ENCODE measurements around the gene HDAC7. TPM values are rescaled to one million over a fixed set of nuclear protein-coding genes. Genes with fewer than 3 reads are reported as not detected.

The HDAC7 gene
- total RNA-seq, 1 donor from 2014 or later, result 92.2 TPM

GRCh38 chr12:47747126-47747525 is 72.6 kb downstream of the HDAC7 start:
- Histone ChIP-seq H3K4me3 (ENCODE audit: insufficient read depth, low read depth, low read length) (no peak overlapping the region), H3K9me3 (ENCODE audit: insufficient read depth, low read depth, low read length) (no peaks in the 10 kb centered on the region), H3K27me3 (ENCODE audit: insufficient read depth, low read length) (peaks cover 16% of the 10 kb centered on the region), H3K4me2 (ENCODE audit: low read length) (no peak overlapping the region), H4K20me1 (ENCODE audit: insufficient read depth, low read length) (no peaks in the 10 kb centered on the region), H2AFZ (ENCODE audit: low read depth, low read length) (no peak overlapping the region), H3K27ac (ENCODE audit: low read depth, low read length) (no peak overlapping the region), H3K36me3 (ENCODE audit: insufficient read depth, low read length) (no peaks in the 10 kb centered on the region), H3K9ac (ENCODE audit: low read length) (no peak overlapping the region), H3K79me2 (ENCODE audit: insufficient read depth, low read length) (no peaks in the 10 kb centered on the region), H3K4me1 (ENCODE audit: insufficient read depth, low read length) (no peaks in the 10 kb centered on the region)
- Mint-ChIP-seq H3K4me3 (ENCODE audit: unreplicated experiment) (no peak overlapping the region), H3K27me3 (ENCODE audit: low read depth, unreplicated experiment) (peaks cover 74% of the 10 kb centered on the region), H3K36me3 (ENCODE audit: low read depth, unreplicated experiment) (peaks cover 23% of the 10 kb centered on the region), H3K4me1 (ENCODE audit: low read depth, unreplicated experiment) (no peaks in the 10 kb centered on the region), H3K27ac (ENCODE audit: unreplicated experiment) (no peak overlapping the region), H3K9me3 (ENCODE audit: unreplicated experiment) (peaks cover 3% of the 10 kb centered on the region)
- TF ChIP-seq, protein P1, sequence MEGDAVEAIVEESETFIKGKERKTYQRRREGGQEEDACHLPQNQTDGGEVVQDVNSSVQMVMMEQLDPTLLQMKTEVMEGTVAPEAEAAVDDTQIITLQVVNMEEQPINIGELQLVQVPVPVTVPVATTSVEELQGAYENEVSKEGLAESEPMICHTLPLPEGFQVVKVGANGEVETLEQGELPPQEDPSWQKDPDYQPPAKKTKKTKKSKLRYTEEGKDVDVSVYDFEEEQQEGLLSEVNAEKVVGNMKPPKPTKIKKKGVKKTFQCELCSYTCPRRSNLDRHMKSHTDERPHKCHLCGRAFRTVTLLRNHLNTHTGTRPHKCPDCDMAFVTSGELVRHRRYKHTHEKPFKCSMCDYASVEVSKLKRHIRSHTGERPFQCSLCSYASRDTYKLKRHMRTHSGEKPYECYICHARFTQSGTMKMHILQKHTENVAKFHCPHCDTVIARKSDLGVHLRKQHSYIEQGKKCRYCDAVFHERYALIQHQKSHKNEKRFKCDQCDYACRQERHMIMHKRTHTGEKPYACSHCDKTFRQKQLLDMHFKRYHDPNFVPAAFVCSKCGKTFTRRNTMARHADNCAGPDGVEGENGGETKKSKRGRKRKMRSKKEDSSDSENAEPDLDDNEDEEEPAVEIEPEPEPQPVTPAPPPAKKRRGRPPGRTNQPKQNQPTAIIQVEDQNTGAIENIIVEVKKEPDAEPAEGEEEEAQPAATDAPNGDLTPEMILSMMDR (IDR thresholded peaks at IDR 0.05; ENCODE audit: insufficient read depth, low read depth, low read length), result no peak
- no peak for TF ChIP-seq EZH2 (IDR thresholded peaks at IDR 0.05; ENCODE audit: insufficient read depth, low read length)
- DNase-seq (ENCODE audit: low read depth) (no peak), FAIRE-seq (no peak)

DNA sequence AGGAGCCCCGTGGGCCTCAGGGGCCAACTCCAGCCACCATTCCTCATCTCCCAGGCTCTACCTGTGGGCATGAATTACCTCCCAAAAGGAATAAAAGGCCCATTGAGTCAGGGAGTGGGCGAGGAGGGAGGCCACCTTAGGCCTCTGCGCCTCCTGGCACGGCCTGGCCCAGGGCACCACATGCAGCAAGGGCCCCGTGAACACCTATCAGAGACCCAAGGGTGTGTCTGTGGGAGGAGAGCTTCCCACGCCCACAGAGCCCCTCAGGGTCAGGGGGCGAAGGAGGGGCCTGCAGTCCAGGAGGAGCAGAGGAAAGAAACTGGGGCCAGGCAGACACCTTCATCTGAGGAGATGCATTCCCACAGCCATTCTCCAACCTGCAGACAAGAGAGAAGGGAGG is 73.2 kb downstream of the HDAC7 start:
- no peaks in the 10 kb centered on the region for H3K79me2 ChIP-seq (ENCODE audit: insufficient read depth, low read length)
- Mint-ChIP-seq H3K4me1 (ENCODE audit: low read depth, unreplicated experiment) (peaks cover 2% of the 10 kb centered on the region), H3K27ac (ENCODE audit: unreplicated experiment) (no peak overlapping the region), H3K27me3 (ENCODE audit: low read depth, unreplicated experiment) (peaks cover 71% of the 10 kb centered on the region), H3K9me3 (ENCODE audit: unreplicated experiment) (peaks cover 3% of the 10 kb centered on the region), H3K36me3 (ENCODE audit: low read depth, unreplicated experiment) (peaks cover 23% of the 10 kb centered on the region), H3K4me3 (ENCODE audit: unreplicated experiment) (no peak overlapping the region)
- H3K4me1 ChIP-seq (ENCODE audit: insufficient read depth, low read length), result no peaks in the 10 kb centered on the region
- no peak overlapping the region for H3K9ac ChIP-seq (ENCODE audit: low read length)
- H3K4me3 ChIP-seq (ENCODE audit: insufficient read depth, low read depth, low read length), result no peak overlapping the region
- DNase-seq (ENCODE audit: low read depth) (no peak), FAIRE-seq (no peak)
- H3K27ac ChIP-seq (ENCODE audit: low read depth, low read length), result no peak overlapping the region
- H3K27me3 ChIP-seq (ENCODE audit: insufficient read depth, low read length), result peaks cover 16% of the 10 kb centered on the region
- no peak overlapping the region for H2AFZ ChIP-seq (ENCODE audit: low read depth, low read length)
- no peaks in the 10 kb centered on the region for H3K36me3 ChIP-seq (ENCODE audit: insufficient read depth, low read length)
- TF ChIP-seq EZH2 (IDR thresholded peaks at IDR 0.05; ENCODE audit: insufficient read depth, low read length), result no peak
- TF ChIP-seq, protein P1 (IDR thresholded peaks at IDR 0.05; ENCODE audit: insufficient read depth, low read depth, low read length), result no peak
- no peaks in the 10 kb centered on the region for H4K20me1 ChIP-seq (ENCODE audit: insufficient read depth, low read length)
- no peak overlapping the region for H3K4me2 ChIP-seq (ENCODE audit: low read length)
- no peaks in the 10 kb centered on the region for H3K9me3 ChIP-seq (ENCODE audit: insufficient read depth, low read depth, low read length)

GRCh38 chr12:47746073-47746472 is 73.6 kb downstream of the HDAC7 start:
- DNase-seq (ENCODE audit: low read depth), result no peak
- H3K36me3 Mint-ChIP-seq (ENCODE audit: low read depth, unreplicated experiment), result peaks cover 23% of the 10 kb centered on the region
- FAIRE-seq, result no peak

More at GRCh38 chr12:47746073-47746472, 73.6 kb downstream of the HDAC7 start:
- no peak overlapping the region for H3K4me2 ChIP-seq (ENCODE audit: low read length)
- no peak overlapping the region for H3K4me3 ChIP-seq (ENCODE audit: insufficient read depth, low read depth, low read length)
- peaks cover 16% of the 10 kb centered on the region for H3K27me3 ChIP-seq (ENCODE audit: insufficient read depth, low read length)
- no peaks in the 10 kb centered on the region for H3K36me3 ChIP-seq (ENCODE audit: insufficient read depth, low read length)
- no peak for TF ChIP-seq EZH2 (IDR thresholded peaks at IDR 0.05; ENCODE audit: insufficient read depth, low read length)
- TF ChIP-seq, protein P1 (IDR thresholded peaks at IDR 0.05; ENCODE audit: insufficient read depth, low read depth, low read length), result no peak
- no peak overlapping the region for H3K27ac ChIP-seq (ENCODE audit: low read depth, low read length)
- Mint-ChIP-seq H3K27me3 (ENCODE audit: low read depth, unreplicated experiment) (peaks cover 71% of the 10 kb centered on the region), H3K27ac (ENCODE audit: unreplicated experiment) (no peak overlapping the region), H3K4me1 (ENCODE audit: low read depth, unreplicated experiment) (peaks cover 6% of the 10 kb centered on the region), H3K9me3 (ENCODE audit: unreplicated experiment) (peaks cover 3% of the 10 kb centered on the region), H3K4me3 (ENCODE audit: unreplicated experiment) (no peak overlapping the region)
- H4K20me1 ChIP-seq (ENCODE audit: insufficient read depth, low read length), result no peaks in the 10 kb centered on the region
- H2AFZ ChIP-seq (ENCODE audit: low read depth, low read length), result no peak overlapping the region
- H3K9ac ChIP-seq (ENCODE audit: low read length), result no peak overlapping the region
- H3K9me3 ChIP-seq (ENCODE audit: insufficient read depth, low read depth, low read length), result no peaks in the 10 kb centered on the region
- peaks cover 3% of the 10 kb centered on the region for H3K4me1 ChIP-seq (ENCODE audit: insufficient read depth, low read length)
- no peaks in the 10 kb centered on the region for H3K79me2 ChIP-seq (ENCODE audit: insufficient read depth, low read length)

Data from astrocyte (in vitro differentiated cells and primary cell).